Measurements from ENCODE around the gene MVB12B. TPM values are rescaled to one million over a fixed set of nuclear protein-coding genes. Genes with fewer than 3 reads are reported as not detected.

MVB12B gene
- total RNA-seq, 4 donors from 2014 or later, result 7.9 to 28.9 (median 14.4) TPM

DNA sequence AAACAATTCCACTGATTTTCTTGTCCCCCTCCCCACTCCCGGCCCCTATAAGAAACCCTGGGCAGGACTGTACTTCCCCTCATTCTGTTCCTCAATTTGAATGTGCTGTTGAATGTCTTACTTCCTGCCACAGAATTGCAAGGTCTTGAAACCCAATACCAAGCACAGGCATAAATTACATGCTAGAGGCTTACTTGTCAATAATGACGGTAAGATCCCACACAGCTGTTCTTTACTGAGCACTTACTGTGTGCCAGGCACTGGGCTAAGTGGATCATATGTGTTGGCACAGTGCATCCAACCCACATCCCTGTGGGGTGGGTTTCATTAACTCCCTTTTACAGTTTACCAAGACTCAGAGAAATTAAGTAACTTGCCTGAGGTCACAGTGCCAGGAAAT, 63.4 kb downstream of the MVB12B start:
- no peak for DNase-seq
- no peak overlapping the region for H3K4me3 ChIP-seq
- no peaks in the 10 kb centered on the region for H3K9me3 ChIP-seq
- no peaks in the 10 kb centered on the region for H3K27me3 ChIP-seq
- peaks cover 0 to 8% (median 0%) of the 10 kb centered on the region in 4 donors for H3K4me1 ChIP-seq
- H3K36me3 ChIP-seq, result peaks cover 0 to 19% (median 0%) of the 10 kb centered on the region in 3 donors
- TF ChIP-seq, protein P1, sequence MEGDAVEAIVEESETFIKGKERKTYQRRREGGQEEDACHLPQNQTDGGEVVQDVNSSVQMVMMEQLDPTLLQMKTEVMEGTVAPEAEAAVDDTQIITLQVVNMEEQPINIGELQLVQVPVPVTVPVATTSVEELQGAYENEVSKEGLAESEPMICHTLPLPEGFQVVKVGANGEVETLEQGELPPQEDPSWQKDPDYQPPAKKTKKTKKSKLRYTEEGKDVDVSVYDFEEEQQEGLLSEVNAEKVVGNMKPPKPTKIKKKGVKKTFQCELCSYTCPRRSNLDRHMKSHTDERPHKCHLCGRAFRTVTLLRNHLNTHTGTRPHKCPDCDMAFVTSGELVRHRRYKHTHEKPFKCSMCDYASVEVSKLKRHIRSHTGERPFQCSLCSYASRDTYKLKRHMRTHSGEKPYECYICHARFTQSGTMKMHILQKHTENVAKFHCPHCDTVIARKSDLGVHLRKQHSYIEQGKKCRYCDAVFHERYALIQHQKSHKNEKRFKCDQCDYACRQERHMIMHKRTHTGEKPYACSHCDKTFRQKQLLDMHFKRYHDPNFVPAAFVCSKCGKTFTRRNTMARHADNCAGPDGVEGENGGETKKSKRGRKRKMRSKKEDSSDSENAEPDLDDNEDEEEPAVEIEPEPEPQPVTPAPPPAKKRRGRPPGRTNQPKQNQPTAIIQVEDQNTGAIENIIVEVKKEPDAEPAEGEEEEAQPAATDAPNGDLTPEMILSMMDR (IDR thresholded peaks at IDR 0.05), result no peak
- no peak for TF ChIP-seq POLR2A (IDR thresholded peaks at IDR 0.05)
- H3K27ac ChIP-seq, result peak overlapping the region in 1 of 4 donors; percentile 30

DNA sequence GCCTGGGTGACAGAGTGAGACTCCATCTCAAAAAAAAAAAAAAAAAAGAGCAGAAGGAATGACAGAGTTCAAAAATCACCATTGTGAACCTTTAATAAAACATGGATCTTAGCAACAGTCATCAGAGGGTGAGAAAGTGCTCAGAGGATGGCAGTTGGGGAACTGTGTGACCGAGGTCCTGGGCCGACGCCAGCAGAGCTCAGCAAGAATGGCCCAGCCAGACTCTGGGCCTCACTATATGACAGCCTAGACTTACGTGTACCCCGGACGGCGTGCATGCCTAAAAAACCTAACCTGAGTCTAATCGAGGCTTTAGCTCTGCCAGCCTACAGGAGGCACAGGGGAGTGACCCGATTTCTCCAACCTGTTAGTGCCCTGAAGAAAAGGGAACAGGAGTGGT, 64.3 kb downstream of the MVB12B start:
- no peak for DNase-seq
- Histone ChIP-seq H3K4me3 (no peak overlapping the region), H3K27me3 (no peaks in the 10 kb centered on the region), H3K36me3 (peaks cover 0 to 19% (median 0%) of the 10 kb centered on the region in 3 donors), H3K27ac (no peak overlapping the region), H3K4me1 (peaks cover 0 to 8% (median 0%) of the 10 kb centered on the region in 4 donors), H3K9me3 (no peaks in the 10 kb centered on the region)
- TF ChIP-seq, protein P1 (IDR thresholded peaks at IDR 0.05), result no peak
- no peak for TF ChIP-seq POLR2A (IDR thresholded peaks at IDR 0.05)

DNA sequence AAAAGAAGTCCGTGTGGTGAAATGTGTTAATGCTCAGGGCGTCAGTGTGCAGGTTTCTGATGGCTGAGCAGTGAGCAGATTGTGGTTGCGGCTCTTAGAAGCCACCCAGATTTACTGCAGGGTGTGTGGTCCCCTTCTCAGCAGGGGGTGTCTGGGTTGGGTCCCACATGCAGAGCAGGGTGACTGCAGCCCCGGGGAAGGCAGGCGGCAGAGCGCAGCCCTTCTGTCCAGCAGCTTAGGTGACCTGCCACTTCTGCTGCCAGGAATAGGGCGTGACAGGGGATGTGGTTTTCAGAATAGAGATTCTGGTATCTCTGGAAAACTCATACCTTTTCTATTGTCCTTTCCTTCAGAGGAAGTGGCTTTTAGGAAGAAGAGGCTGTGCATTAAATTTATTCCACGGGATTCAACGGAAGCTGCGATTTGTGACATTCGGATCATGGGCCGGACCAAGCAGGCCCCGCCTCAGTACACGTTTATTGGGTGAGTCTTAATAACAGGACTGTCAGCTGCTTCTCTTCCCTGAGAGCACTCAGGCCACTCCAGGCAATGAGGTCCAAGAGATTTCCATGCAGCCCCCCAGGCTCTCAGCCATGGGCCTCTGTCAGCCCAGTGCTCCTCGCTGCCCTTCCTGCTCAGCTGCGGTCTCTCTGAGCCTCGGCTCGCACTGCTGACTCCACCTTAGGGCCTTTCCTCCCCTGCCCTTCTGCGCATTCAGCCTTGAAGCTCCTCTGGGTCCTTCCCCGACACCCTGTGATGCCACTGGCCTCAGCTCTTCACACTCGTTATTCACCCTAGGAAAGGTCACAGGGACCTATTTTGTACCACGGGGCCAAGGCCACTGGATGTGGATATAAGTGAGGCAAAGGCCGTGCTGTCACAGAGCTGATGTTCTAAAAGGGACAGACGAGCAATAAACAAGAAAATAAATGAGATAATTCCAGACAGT, 65.4 kb downstream of the MVB12B start:
- TF ChIP-seq, protein P1 (IDR thresholded peaks at IDR 0.05), result no peak
- no peak for TF ChIP-seq POLR2A (IDR thresholded peaks at IDR 0.05)
- Histone ChIP-seq H3K9me3 (no peaks in the 10 kb centered on the region), H3K4me1 (peaks cover 0 to 8% (median 0%) of the 10 kb centered on the region in 4 donors), H3K36me3 (peaks cover 0 to 19% (median 0%) of the 10 kb centered on the region in 3 donors), H3K27ac (peak overlapping the region in 2 of 4 donors; percentile 27 to 48), H3K4me3 (no peak overlapping the region), H3K27me3 (no peaks in the 10 kb centered on the region)
- DNase-seq, result no peak

DNA sequence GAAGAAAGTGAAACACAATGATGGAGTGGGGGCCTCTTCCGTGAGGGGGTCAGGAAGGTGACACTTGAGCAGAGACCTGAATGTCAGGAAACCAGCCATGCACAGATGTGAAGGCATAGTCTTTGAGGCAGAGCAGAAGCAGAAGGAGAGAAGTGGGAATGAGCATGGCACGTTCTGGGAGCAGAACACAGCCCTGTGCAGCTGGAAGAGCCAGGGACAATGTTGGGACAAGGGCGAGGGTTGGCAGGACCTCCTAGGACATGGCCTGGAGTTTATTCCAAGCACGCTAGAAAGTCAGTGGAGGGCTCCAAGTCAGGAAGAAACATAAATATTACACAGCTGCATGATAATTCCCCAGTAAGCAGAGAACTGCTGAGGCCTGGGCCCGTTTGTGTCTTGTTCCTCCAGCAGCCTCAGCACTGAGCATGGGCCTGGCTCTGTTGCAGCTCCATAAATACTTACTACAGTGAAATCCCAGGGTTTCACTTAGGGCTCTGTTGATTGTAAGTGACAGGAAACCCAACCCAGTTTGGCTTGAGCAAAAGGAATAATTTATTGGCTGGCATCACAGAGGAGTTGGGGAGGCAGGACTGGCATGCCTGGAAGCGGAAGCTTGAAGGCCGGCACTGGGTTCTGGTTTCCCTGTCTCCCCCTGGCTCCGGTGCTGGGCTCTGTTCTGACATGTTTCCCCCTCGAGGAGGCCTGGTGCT, 66.2 kb downstream of the MVB12B start:
- Histone ChIP-seq H3K9me3 (no peaks in the 10 kb centered on the region), H3K4me3 (no peak overlapping the region), H3K36me3 (peaks cover 0 to 16% (median 0%) of the 10 kb centered on the region in 3 donors), H3K27ac (peak overlapping the region in 2 of 4 donors; percentile 27 to 48), H3K27me3 (no peaks in the 10 kb centered on the region), H3K4me1 (peaks cover 0 to 8% (median 2%) of the 10 kb centered on the region in 4 donors)
- DNase-seq, result no peak
- TF ChIP-seq, protein P1 (IDR thresholded peaks at IDR 0.05), result no peak

DNA sequence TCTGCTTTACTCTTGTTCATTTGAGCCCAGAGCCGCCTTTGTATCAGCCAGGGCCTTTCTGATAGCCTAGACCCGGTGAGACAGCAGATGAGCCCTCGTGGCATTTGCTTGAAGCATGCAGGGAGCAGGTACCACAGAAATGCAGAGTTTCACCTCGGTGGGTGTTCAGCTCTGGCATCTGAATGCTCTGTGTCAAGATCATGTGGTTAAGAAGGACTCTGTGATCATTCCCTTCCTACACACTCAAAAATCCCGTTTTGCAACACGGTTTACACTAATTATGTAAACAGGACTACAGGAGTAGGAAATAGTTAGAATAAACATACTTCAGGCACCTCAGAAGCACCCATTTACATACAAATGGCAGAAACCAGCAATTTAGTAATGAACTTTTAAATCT, 67.2 kb downstream of the MVB12B start:
- H3K9me3 ChIP-seq, result no peaks in the 10 kb centered on the region
- peaks cover 0 to 8% (median 2%) of the 10 kb centered on the region in 4 donors for H3K4me1 ChIP-seq
- no peak for DNase-seq
- no peak overlapping the region for H3K4me3 ChIP-seq
- H3K27ac ChIP-seq, result peak overlapping the region in 1 of 4 donors; percentile 48
- peaks cover 0 to 13% (median 0%) of the 10 kb centered on the region in 3 donors for H3K36me3 ChIP-seq
- H3K27me3 ChIP-seq, result no peaks in the 10 kb centered on the region
- TF ChIP-seq POLR2A (IDR thresholded peaks at IDR 0.05), result no peak
- TF ChIP-seq, protein P1 (IDR thresholded peaks at IDR 0.05), result no peak

Data from Peyer's patch (tissue), 4 donors.